GM12874 (cell line): ENCODE results near the gene AMT.

Experiments
- CTCF ChIP-seq: IDR thresholded peaks from 2 replicates; pipeline ENCODE4 v1.5.1; 2011; ENCODE audit warnings: low read depth, mild to moderate bottlenecking, control low read depth, low read length, moderate library complexity; ENCODE audit not compliant: insufficient read depth

The AMT gene

GRCh38 chr3:49410846-49411534 is 11.3 kb downstream of the AMT start:
- no peak for TF ChIP-seq CTCF

DNA sequence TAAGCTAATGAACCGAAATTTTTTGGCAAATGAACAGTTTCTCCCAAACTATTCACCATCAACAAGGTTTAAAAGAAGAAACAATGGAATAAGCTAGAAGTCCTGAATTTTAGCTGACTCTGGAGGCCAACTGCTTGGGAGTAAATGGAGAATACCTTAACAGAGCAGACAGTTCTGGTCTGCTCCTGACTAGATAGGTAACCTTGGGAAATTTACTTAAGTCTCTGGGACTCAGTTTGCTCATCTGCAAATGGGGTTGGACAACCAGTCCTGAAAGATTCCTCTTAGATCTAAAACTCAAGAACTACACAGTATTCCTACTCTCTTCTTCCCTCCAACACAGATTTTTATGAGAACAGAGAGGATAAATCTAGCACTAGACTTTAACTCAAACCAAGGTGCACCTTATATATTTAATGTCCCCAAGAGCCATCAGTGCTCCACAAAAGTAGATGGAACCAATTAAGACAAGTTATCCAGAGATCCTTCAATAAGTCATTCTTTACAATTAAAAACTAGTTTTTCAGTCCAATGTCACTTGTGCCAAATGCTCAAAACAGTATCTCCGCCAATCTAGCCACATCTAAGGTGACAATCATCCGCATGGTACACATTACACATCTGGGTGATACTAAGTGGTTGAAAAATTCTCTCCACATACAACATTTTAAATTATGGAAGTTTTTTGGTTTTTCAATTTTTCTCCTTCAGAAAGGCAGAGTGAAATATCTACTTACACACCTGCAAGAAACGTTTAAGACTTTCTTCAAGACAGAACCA is 12.0 kb downstream of the AMT start:
- no peak for TF ChIP-seq CTCF

DNA sequence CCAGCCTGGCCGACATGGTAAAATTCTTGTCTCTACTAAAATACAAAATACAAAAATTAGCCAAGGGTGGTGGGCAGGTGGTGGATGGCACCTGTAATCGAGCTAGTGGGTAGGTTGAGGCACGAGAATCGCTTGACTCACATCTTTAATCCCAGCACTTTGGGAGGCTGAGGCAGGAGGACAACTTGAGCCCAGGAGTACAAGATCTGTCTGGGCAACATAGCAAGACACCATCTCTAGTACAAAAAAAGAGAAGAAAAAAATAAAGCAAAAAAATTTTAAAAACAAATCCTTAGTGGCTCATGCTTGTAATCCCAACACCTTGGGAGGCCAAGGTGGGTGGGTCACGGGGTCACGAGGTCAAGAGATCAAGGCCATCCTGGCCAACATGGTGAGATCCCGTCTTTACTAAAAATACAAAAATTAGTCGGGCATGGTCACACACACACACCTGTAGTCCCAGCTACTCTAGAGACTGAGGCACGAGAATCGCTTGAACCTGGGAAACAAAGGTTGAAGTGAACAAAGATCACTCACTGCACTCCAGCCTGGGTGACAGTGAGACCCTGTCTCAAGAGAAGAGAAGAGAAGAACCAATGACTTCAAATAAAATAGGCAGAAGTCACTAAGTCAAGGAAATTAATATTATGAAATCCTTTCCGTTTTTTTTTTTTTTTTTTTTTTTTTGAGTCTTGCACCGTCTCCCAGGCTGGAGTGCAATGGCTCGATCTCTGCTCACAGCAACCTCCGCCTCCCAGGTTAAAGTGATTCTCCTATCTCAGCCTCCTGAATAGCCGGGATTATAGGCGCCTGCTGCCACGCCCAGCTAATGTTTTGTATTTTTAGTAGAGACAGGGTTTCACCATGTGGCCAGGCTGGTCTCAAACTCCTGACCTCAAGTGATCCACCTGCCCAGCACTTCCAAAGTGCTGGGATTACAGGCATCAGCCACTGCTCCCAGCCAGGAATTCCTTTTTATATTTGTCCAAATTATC is 15.4 kb downstream of the AMT start:
- no peak for TF ChIP-seq CTCF

GRCh38 chr3:49403891-49404290 is 18.4 kb downstream of the AMT start:
- TF ChIP-seq CTCF = no peak

DNA sequence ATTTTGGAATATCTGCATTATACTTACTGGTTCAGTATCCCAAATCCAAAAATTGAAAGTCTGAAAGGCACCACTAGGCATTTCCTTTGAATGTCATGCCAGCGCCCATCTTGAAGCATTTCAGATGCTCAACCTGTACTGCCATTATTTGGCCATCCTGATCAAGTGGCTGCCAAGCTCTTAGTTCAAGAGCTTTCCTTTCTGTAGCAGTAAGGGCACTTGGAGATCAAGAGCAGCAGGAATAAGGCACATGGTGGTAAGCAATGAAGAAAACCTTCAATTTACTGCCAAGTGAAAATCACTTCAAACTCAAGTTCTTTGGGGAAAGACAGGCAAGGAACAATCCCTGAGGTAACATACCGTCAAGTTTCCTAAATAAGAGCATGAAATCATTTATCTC is 20.5 kb downstream of the AMT start:
- no peak for TF ChIP-seq CTCF

- TF ChIP-seq CTCF = no peak
Observed at GRCh38 chr3:49399461-49399860, 22.8 kb downstream of the AMT start.

DNA sequence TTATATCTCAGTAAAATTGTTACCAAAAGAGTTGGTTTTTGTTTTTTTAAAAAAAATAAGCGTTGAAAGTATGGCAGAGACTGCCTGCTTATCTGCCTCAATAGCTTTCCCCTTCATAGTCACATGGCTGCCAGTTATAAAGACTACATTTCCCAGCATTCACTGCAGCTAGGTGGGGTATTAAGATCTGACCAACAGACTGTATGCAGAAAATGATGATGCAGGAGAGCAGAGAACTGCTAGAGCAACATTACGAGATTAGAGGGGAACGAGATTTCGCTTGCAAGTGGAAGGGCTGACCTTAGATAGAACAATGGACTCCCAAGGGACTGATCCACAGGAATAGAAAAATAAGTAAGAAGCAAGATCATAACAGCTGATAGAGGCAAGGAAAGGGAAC is 24.8 kb downstream of the AMT start:
- no peak for TF ChIP-seq CTCF
